HL-60/S4 (cell line): Measurements from ENCODE around the gene KCNS3.
"Not testable (repeated sequence)": the region's sequence is repeated elsewhere in the genome, so short reads cannot be mapped to it uniquely, and the experiment has no call there.

ENCODE experiments used
- in situ Hi-C: fragments of 300-500 bp; cut with MboI; formaldehyde crosslinking; loops from 2 replicates; pipeline ENCODE4 v1.14.3; 2022; ENCODE audit warnings: low sequenced_read_pairs

KCNS3 gene

DNA sequence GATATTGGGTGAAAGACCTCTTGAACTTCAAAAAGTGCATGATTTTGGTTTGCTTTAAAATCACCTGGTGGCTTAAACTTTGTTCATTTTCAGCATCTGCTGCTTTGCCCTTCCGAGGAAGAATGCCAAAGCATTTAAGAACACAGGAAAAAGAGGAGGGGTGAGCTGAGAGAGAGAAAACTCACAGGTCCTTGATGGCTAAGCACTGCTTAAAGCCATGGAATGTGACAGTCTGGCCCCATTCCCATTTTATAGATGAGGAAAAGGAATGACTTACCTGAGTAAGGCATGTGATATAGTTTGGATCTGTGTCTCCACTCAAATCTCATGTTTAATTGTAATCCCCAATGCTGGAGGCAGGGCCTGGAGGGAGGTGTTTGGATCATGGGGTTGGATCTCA is 58.1 kb downstream of the KCNS3 start:
- in situ Hi-C loops: no loop called here

GRCh38 chr2:17940091-17940630 is 61.7 kb downstream of the KCNS3 start:
- in situ Hi-C loops: no loop called here

GRCh38 chr2:17943444-17943843 is 65.0 kb downstream of the KCNS3 start:
- in situ Hi-C loops: no loop called here

- in situ Hi-C loops: no loop called here
These were observed 68.6 kb downstream of the KCNS3 start for GRCh38 chr2:17947113-17947512.

GRCh38 chr2:17950006-17950405 is 71.5 kb downstream of the KCNS3 start:
- in situ Hi-C loops: no loop called here

DNA sequence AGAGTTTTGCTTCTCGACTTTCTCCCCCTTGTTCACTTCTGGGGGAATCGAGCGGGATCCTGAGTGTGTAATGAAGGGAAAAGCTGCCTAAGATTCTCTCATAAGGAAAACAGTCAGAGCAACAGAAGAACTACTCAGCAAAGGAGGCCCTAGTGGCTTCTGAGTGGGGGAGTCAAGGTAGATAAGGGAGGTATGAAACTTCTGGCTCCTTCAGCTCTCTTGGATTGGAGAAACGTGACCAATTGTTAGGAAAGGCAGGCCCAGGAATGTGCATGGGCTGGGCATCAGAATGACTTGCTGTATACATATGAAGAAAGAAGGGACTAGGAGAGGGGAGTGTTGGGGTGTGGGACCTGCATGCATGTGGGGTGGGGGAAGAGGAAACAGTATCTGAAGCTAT is 73.1 kb downstream of the KCNS3 start:
- in situ Hi-C loops: no loop called here

DNA sequence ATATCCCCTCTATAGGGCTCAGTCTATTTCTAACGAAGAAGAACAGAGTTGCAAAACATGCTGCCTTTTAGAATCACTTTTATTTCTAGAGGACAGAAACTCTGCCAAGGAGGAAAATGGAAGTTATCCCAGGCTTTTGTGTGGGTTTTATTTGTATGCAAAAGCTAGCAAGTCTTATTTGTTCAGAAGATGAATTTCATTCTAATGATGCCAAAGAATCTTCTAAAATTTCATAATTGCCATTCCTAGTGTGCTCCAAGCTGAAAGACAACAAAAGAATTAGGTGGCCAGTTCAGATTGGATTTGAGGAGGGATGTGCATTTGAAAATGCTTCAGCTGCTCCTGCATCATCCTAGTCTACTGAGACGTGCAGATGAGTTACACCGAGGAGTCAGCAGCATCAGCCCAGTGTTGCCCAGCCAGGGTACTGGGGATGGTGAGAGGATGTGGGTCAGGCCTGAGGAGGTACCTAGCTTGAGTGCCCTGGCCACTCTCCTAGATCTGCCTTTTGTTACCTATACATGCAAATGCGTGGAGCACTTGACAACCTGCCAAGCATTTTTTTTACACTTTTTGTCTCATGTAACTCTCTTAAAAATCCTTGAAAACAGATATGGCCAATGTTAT is 80.1 kb downstream of the KCNS3 start:
- in situ Hi-C loops: no loop called here

- in situ Hi-C loops: no loop called here
These were observed 80.9 kb downstream of the KCNS3 start for GRCh38 chr2:17959356-17959755.

GRCh38 chr2:17959833-17960232 is 81.4 kb downstream of the KCNS3 start:
- in situ Hi-C loops: no loop called here

DNA sequence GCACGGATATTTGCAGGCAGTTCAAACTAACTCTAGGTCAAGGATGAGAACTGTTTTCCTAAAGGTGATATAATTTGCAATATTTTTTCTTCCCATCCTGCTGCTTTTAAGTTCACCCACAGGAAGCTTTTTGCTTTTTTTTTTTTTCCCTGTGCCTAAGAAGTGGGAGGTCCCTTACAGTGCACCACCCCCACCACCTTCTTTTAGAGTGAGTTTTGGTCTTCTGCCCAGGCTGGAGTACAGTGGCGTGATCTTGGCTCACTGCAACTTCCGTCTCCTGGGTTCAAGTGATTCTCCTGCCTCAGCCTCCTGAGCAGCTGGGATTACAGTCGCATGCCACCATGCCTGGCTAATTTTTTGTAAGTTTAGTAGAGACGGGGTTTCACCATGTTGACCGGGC is 82.5 kb downstream of the KCNS3 start:
- in situ Hi-C loops: no loop called here

- in situ Hi-C loops: no loop called here
These were observed 83.3 kb downstream of the KCNS3 start for GRCh38 chr2:17961789-17962188.

DNA sequence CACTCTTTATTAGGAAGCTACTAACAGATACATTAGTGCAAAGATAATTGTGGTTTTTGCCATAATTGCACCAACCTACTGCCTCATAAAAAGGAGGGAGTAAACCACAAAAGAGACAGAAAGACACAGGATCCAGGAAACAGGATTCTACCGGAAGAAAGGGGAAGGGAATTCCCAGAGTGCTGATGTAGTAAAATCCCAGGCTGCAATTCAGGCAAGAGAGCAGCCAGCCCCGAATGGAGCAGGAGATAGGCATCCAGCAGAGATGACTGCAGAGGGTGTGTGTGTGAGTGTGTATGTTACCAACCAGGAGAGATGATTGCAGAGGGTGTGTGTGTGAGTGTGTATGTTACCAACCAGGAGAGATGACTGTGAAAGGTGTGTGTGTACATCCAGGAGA is 84.4 kb downstream of the KCNS3 start:
- in situ Hi-C loops: no loop called here

DNA sequence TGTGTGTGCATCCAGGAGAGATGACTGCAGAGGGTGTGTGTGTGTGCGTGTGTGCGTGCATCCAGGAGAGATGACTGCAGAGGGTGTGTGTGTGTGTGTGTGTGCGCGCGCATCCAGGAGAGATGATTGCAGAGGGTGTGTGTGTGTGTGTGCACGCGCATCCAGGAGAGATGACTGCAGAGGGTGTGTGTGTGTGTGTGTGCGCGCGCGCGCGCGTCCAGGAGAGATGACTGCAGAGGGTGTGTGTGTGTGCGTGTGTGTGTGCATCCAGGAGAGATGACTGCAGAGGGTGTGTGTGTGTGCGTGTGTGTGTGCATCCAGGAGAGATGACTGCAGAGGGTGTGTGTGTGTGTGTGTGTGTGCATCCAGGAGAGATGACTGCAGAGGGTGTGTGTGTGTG is 85.1 kb downstream of the KCNS3 start:
- in situ Hi-C loops: not testable (repeated sequence)

GRCh38 chr2:17965196-17965595 is 86.7 kb downstream of the KCNS3 start:
- in situ Hi-C loops: no loop called here

- in situ Hi-C loops: no loop called here
These were observed 88.3 kb downstream of the KCNS3 start for GRCh38 chr2:17966798-17967197.

GRCh38 chr2:17969661-17970060 is 91.2 kb downstream of the KCNS3 start:
- in situ Hi-C loops: no loop called here

GRCh38 chr2:17971531-17972125 is 93.2 kb downstream of the KCNS3 start:
- in situ Hi-C loops: no loop called here

GRCh38 chr2:17972991-17973390 is 94.5 kb downstream of the KCNS3 start:
- in situ Hi-C loops: no loop called here

- in situ Hi-C loops: no loop called here
These were observed 96.9 kb downstream of the KCNS3 start for GRCh38 chr2:17975401-17975800.

GRCh38 chr2:17976871-17977746 is 98.6 kb downstream of the KCNS3 start:
- in situ Hi-C loops: no loop called here

DNA sequence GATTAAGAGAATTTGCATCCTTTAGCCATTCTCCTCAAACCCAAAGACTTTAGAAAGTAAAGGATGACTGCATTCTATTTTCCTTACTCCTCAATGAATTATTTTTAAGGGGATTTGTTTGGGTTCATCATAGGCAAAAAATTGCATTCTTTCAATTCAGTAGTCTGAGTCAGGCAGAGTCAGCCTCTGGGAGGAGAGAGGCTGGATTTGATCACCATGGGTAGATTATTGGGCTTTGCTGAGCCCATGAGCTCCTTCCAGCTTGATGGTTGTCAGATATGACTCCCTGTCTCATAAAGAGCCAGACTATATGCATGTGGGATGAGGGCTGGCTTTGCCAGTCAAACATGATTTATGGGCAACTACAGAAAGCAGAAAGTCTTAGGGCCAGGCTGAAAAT is 101.2 kb downstream of the KCNS3 start:
- in situ Hi-C loops: no loop called here

DNA sequence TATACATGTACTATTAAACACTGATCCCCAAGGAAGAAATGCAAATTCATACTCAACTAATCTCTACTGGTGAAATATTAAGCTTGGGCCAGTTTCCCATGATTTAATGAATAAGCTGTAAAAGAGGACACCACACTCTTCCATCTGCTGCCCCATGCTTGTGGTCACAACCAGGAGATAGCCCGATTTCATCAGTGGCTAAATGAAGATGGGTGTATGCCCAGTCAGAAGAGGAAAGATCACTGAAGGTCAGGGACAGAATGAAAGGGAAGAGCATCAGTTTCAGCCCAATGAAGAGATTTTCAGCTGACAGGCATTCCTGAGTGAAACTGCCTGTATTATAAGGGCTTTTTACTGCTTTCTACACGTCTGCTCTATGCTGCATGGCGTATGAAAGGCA is 103.5 kb downstream of the KCNS3 start:
- in situ Hi-C loops: no loop called here
